ENCODE results near the gene DVL3. TPM values are rescaled to one million over a fixed set of nuclear protein-coding genes. Genes with fewer than 3 reads are reported as not detected.
"Not testable (repeated sequence)": the region's sequence is repeated elsewhere in the genome, so short reads cannot be mapped to it uniquely, and the experiment has no call there.

Gene DVL3
- 57.8 TPM for total RNA-seq

DNA sequence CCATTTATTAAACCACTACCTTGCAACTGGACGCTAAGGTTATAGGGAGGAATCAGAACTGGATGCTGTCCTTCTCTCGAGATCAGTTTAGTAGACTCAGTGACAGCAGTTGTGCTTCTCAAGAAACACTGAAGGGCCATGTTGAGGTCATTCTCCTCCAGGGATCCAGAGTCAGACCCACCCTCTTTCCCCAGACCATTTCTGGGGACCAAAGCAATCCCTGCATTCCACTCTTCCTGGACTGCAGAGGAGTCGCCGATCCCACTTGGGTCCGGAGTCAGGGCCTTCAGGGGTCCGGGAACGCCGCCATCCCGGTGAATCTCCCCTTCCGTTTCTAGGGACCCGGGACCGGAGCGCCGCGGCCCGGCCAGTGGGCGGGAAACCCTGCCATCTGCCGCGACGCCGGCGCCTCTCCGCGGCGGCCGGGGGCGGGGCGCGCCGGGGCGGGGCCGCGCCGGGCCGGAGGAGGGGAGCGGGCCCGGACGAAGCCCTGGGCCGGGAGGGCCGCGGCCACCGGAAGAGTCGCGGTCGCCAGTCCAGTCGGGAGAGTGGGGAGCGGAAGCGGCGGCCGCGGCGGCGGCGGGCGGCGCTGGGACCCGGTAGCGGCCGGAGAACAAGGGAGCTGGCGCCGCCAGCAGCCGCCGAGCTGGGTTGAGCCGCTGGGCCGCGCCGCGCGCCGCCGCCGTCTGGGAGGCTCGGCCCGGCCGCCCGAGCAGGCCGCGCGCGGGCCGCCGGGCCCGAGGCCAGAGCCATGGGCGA lies at the start of gene DVL3:
TSS of gene DVL3 (plus strand) at position 493 of the 759 bp plus-strand sequence. CDS start at position 752, 259 bp downstream.
- DNase-seq (ENCODE audit: low spot score) (peak; percentile 81), ATAC-seq (peak; percentile 90)
- intact Hi-C loops (cut with DNase I), result no loop called here

DNA sequence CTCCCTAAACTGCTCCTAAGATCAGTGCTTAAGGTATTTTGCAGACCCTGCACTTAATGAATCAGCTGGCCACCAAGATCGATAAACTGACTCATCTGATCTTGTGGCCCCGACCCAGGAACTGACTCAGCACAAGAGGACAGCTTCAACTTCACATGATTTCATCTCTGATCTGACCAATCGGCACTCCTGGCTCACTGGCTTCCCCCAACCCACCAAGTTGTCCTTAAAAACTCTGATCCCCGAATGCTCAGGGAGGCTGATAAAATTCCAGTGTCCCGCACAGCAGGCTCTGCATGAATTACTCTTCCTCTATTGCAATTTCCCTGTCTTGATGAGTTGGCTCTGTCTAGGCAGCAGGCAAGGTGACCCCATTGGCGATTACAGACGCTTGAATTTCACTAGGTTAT lies 44.9 kb upstream of the DVL3 start:
- ATAC-seq (no peak), DNase-seq (ENCODE audit: low spot score) (no peak)
- intact Hi-C loops (cut with DNase I), result no loop called here

DNA sequence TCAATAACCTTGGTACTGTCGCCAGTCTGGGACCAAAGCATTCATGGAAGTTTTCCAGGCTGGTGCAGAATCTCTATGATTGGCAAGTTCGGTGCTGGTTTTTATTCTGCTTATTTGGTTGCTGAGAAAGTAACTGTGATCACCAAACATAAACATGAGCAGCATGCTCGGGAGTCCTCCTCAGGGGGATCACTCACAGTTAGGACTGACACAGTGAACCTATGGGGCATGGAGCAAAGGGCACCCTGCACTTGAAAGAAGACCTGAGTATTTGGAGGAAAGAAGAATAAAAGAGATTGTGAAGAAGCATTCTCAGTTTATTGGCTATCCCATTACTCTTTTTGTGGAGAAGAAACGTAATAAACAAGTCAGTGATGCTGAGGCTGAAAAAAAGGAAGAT lies 39.2 kb upstream of the DVL3 start:
- ATAC-seq (no peak), DNase-seq (ENCODE audit: low spot score) (no peak)
- intact Hi-C loops (cut with DNase I), result no loop called here

DNA sequence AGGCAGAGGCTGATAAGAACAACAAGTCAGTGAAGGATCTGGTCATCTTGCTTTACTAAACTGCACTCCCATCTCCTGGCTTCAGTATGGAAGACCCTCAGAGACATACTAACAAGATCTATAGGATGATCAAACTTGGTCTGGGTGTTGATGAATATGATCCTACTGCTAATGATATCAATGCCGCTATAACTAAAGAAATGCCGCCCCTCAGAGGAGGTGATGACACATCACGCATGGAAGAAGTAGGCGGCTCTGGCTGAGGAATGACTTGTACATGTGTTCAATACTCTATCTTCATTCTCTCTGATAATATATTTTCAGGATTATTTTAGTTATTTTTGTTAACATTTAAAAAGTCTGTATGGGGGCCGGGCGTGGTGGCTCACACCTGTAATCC lies 37.5 kb upstream of the DVL3 start:
- intact Hi-C loops (cut with DNase I), result no loop called here
- DNase-seq (ENCODE audit: low spot score) (no peak), ATAC-seq (no peak)

DNA sequence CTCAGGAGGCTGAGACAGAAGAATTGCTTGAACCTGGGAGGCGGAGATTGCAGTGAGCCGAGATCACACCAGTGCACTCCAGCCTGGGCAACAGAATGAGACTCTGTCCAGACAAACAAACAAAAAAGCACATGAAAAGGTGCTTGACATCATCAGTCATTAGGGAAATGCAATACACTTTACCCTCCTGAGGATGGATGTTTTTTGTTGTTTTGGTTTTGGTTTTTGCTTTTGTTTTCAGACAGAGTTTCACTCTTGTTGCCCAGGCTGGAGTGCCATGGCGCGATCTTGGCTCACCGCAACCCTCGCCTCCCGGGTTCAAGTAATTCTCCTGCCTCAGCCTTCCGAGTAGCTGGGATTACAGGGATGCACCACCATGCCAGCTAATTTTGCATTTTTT lies 34.1 kb upstream of the DVL3 start:
- intact Hi-C loops (cut with DNase I); ATAC-seq; DNase-seq (ENCODE audit: low spot score): not testable (repeated sequence)

DNA sequence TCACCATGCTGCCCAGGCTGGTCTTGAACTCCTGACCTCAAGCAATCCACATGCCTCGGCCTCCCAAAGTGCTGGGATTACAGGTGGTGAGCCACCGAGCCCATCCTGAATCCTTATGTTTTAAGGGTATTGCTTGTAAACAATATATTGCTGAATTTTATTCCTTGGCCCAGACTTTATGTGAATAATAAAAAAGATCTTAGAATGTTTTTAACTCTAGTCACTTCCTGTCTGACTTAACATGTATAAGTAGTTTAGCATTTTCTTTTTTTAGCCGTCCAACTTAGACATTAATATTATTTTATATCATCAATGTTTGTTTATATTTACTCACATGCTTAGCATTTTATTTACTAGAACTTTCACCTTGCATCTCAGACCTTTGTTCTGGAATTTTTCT lies 29.2 kb upstream of the DVL3 start:
- intact Hi-C loops (cut with DNase I), result no loop called here
- no peak for ATAC-seq

DNA sequence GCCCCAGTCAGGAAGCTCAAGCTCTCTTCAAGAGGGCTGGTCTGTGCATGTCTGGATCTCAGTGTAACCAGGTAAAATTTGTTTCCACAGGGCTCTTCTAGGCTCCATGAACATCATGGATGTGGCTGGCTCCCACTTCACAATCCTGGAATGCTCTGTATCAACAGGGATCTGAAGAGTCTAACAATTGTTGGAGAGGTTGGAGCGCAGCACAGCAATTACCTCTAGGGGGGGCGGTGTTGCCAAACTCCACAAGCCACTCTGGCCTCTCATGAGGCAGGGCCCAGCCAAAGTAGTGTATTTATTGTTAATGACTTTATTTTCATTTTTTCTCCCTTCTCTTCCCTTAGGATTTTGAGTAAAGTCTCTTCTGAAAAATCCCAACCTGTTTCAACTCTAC lies 26.2 kb upstream of the DVL3 start:
- no peak for DNase-seq (ENCODE audit: low spot score)
- ATAC-seq, result peak; percentile 52
- intact Hi-C loops (cut with DNase I), result no loop called here

More for the DNA sequence above, 29.2 kb upstream of the DVL3 start:
- no peak for DNase-seq (ENCODE audit: low spot score)

DNA sequence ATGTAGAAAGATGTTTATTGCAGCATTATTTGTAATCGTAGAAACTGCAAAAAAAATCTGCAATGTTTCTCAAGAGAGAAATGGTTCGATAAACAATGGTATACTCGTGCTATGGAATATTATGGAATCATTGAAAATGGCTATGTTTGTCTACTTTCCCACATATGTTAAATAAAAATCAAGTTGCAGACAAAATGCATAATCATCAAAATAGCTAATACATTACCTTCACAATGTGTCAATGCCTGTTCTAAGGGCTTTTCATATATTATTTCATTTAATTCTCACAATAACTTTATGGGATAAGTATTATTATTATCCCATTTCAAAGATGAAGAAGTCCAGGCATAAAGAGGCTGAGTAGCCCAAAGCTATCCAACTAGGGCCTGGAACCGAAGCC lies 22.2 kb upstream of the DVL3 start:
- DNase-seq (ENCODE audit: low spot score) (no peak), ATAC-seq (no peak)
- intact Hi-C loops (cut with DNase I), result loop anchor here (10.0 kb wide), 1 partner anchor 238 kb away; no protein-coding TSS in a partner anchor

DNA sequence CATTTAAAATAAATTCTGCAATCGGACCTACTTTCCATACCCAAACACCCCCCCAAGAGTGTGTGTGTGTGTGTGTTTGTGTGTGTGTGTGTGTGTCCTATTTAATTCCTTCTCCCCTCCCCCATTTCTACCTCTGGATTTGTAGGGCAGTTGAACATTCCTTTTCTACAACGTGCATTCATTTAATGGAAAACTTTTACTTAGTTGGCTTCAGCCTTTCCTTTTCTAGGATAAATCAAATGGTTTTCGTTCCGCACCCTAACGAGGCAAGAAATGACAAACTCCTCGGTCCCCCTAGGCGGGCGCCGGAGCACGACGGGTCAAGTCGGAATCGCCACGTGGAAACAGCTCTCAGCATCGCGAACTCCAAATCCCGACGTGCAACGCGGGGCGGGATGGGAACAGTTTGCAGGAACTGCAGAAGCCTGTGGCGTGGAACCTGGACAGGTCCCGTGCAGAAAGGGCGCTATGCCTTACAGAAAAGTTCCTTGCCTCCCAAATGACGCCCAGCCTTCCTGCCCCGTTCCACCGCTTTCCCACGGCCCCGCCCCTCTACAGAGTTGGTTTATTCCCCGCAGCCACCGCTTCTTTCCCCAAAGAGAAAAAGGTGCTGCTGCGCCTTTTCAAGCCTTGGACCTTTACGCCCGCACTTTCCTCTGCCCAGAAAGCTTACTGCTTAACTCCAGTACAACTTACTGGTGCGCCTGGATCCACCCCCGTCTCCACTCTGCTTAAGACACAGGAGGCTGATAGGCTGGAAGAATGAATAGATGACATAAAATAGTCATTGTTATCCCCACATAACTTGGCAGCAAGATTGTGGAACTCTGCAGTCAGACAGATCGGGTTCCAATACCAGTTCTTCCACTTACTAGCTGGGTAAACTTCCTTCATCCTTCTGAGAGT lies 21.1 kb upstream of the DVL3 start:
- DNase-seq (ENCODE audit: low spot score) (peak; percentile 87), ATAC-seq (peak; percentile 90)
- intact Hi-C loops (cut with DNase I), result loop anchor here (10.0 kb wide), 1 partner anchor 239 kb away; no protein-coding TSS in a partner anchor

DNA sequence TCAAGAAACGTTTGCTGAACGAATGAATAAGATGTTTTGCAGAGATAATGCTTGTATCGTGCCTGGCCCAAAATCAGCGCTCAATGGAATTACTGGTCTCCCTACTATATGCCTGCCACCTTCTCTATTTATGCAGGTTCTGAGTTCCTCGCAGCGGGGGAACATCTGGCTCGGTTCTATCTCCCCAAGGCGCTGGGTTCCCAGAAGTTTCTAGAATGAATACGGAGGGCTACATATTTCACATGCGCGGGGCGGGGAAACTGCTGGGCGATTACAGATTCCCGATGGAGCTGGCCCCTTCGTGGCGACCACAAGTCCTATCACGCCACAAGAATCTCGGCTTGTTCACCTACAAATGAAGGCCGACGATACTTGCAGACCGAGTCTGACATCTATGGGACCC lies 20.4 kb upstream of the DVL3 start:
- peak; percentile 41 for ATAC-seq
- intact Hi-C loops (cut with DNase I), result loop anchor here (10.0 kb wide), 1 partner anchor 240 kb away; no protein-coding TSS in a partner anchor
- DNase-seq (ENCODE audit: low spot score), result no peak

DNA sequence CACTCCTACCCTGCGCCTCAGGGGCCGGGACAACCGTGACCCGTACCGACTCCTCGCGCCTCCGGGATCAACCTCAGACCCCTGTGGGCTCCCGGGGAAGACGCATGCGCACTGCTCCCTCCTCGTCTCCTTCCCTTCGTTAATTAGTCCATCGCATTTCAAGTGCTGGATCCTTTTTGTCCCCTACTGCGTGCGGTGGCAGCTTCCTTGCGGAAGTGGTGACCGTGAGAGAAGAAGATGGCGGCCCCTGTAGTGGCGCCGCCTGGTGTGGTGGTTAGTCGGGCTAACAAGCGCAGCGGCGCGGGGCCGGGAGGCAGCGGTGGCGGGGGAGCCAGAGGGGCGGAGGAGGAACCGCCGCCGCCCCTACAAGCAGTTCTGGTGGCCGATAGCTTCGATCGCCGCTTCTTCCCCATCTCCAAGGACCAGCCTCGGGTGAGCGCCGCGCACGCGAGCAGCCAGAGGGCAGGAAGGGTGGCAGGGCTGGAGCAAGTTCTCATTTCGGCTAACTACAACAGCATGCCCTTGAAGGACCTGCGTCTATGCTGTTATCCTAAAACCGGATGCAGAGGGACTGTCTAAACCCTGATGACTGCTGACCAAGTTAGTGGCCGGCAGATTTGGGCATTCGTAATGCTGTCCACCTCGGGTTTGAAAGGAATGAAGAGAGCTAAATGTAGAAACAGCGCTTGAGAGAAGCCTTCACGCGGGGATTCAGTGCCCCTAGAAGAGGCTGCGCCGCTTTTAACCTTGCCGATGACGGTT lies 19.8 kb upstream of the DVL3 start, which contains the start of gene EIF2B5:
TSS of gene EIF2B5 (plus strand) at position 210 of the 762 bp plus-strand sequence. CDS start at position 238, 28 bp downstream.
- ATAC-seq (peak; percentile 97), DNase-seq (ENCODE audit: low spot score) (peak; percentile 92)
- intact Hi-C loops (cut with DNase I), result loop anchor here (10.0 kb wide), 1 partner anchor 241 kb away; no protein-coding TSS in a partner anchor

DNA sequence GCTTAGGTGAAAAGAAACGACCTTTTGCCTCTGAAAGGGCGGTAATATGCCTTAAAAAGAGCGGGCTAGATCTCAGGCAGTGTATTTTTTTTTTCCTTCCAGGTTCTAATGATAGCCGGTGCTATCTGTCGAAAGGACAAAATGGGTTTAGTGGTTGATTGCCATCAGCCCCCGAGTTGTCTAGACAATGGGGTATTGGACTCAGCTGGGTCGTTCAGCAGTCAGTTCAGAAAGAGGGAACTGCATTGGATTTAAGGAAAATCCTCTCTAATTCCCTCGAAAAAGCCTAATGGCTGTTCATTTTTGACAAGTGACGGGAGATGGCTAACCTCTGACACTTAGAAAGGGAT lies 19.3 kb upstream of the DVL3 start:
- DNase-seq (ENCODE audit: low spot score) (no peak), ATAC-seq (no peak)
- intact Hi-C loops (cut with DNase I), result loop anchor here (10.0 kb wide), 1 partner anchor 241 kb away; no protein-coding TSS in a partner anchor

DNA sequence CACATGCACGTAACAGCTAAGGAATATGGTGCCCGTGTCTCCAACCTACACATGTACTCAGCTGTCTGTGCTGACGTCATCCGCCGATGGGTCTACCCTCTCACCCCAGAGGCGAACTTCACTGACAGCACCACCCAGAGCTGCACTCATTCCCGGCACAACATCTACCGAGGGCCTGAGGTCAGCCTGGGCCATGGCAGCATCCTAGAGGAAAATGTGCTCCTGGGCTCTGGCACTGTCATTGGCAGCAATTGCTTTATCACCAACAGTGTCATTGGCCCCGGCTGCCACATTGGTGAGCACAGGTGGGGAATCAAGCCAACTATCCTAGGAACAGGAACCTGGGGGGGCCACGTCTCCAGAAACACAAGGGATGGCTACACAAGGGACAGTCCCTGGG lies 14.7 kb upstream of the DVL3 start:
- intact Hi-C loops (cut with DNase I), result no loop called here
- no peak for ATAC-seq
- peak; percentile 54 for DNase-seq (ENCODE audit: low spot score)

DNA sequence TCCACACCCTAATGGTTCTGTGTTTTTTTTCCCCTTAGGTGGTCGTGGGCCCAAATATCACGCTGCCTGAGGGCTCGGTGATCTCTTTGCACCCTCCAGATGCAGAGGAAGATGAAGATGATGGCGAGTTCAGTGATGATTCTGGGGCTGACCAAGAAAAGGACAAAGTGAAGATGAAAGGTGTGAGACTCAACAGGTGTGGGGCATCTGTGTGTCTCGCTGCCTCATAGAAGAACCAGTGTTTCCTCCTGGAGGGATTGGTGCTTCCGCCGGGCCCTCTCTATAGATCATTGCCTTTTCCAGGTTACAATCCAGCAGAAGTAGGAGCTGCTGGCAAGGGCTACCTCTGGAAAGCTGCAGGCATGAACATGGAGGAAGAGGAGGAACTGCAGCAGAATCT lies 13.0 kb upstream of the DVL3 start:
- intact Hi-C loops (cut with DNase I), result no loop called here
- peak; percentile 10 for DNase-seq (ENCODE audit: low spot score)
- no peak for ATAC-seq

DNA sequence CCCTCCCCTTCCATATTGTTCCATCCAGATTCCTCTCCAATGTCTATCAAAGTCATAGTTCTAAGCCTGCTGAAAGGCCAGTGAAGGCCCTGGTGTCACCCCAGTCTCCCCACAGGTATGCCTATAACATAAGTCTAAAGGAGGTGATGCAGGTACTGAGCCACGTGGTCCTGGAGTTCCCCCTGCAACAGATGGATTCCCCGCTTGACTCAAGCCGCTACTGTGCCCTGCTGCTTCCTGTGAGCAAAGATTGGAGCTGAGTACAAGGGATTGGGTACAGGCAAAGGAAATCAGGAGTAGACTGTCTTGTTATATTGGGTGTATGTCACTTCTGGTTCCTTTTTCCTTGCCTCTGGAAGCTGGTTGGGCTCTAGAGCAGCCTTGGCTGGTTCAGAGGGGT lies 11.8 kb upstream of the DVL3 start:
- intact Hi-C loops (cut with DNase I), result no loop called here
- ATAC-seq (no peak), DNase-seq (ENCODE audit: low spot score) (peak; percentile 12)

DNA sequence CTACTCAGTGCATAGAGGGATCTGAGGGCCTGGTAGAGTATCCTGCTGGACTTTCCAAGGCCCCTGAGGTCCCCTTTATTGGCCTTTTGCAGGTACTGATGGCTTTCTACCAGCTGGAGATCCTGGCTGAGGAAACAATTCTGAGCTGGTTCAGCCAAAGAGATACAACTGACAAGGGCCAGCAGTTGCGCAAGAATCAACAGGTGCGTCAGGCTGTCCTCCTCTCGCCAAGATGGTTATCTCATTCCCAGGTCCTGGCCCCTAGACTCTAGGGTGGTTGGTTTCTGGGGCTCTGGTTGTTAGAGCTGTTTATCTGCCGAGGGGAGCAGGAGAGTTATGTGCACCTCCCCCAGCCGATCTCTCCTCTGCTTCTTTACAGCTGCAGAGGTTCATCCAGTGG lies 10.7 kb upstream of the DVL3 start:
- intact Hi-C loops (cut with DNase I), result no loop called here
- ATAC-seq, result no peak

DNA sequence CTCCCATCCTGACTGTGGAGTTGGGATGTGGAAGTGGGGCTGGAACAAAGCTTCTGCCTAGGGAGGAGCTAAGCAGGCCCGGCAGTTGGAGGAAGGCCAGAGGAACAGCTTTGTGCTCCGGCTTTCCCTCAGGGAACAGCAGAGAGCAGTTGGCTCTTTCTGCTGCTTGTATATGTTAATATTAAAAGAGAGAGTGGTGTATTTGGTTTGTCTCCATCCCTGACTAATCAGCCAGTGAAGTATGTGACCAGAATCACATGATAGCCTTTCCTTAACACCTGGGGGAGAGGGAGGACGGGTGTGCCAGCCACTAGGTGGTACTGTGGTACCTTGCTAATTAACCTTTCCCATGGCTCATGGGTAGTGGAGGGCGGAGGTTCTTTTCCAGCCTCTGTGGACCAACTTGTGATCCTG lies 10.1 kb upstream of the DVL3 start:
- intact Hi-C loops (cut with DNase I), result no loop called here
- ATAC-seq (peak; percentile 47), DNase-seq (ENCODE audit: low spot score) (no peak)

More for the DNA sequence above, 10.7 kb upstream of the DVL3 start:
- no peak for DNase-seq (ENCODE audit: low spot score)

DNA sequence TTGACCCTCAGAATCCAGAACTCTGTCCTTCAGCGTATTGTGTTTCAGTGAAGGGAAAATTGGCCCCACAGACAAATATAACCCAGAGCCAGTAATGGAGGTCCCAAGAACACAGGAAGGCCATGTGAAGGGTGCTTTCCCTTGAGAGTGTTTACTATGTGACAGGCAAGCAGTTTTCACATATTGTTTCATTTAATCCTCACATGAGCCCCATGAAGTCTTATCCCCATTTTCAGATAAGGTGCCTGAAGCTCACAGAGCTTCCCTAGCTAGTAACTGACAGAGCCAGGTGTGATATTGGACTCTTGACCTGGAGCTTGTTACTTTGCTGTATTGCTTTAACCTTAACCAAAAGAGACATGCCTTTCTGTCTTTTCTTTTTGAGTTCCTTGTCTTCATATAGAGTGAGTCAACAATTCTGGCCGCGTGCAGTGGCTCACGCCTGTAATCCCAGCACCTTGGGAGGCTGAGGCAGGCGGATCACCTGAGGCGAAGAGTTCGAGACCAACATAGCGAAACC lies 9.4 kb upstream of the DVL3 start:
- DNase-seq (ENCODE audit: low spot score) (no peak), ATAC-seq (no peak)
- intact Hi-C loops (cut with DNase I), result no loop called here

DNA sequence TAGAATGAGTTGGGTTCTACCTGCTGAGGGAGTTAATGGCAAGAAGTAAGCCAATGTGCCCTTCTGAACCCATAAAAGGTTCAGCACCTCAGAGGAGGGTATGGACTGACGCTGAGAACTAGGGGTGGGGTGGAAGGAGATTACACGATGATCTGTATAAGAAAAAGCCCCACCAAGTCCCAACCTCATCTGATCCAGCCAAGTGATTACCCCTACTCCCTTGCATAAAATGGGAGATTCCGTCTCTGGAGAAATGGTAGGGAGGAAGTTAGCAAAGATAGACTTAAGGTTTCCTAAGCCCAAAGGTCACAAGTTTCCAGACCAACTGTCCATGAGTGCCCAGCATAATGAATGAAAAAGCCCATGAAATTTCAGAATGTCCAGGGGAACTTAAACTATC lies 7.1 kb upstream of the DVL3 start:
- DNase-seq (ENCODE audit: low spot score) (no peak), ATAC-seq (no peak)
- intact Hi-C loops (cut with DNase I), result no loop called here
